ENCODE measurements around the gene RABAC1.
"Not testable (repeated sequence)": the region's sequence is repeated elsewhere in the genome, so short reads cannot be mapped to it uniquely, and the experiment has no call there.

Gene RABAC1

DNA sequence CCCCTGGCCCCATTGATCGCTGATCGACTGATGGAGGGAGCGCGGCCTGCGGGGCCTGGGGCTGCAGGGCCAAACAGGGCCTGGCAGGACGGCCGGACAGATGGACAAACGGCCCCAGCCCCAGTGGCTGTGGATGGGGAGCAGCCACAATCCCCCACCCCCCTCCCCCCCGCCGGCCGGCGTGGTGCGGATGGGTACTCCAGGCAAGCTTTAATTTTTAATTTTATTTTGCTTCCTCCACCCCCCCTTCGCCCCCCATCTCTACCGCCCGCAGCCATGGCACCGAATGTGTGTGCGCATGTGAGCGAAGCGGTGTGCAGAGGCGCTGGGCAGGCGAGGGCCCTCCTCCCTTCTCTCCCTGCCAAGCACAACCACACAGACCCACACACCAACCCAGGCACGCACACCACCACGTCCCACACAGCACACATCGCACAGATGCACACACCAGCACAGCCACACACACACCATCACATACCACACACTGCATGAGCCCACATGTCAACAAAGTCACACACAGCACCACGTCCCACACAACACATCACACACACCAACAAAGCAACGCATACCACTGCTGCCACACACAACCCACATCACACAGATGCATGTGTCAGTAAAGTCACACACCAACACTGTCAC is 43.2 kb downstream of the RABAC1 start:
- TF ChIP-seq, protein P1, sequence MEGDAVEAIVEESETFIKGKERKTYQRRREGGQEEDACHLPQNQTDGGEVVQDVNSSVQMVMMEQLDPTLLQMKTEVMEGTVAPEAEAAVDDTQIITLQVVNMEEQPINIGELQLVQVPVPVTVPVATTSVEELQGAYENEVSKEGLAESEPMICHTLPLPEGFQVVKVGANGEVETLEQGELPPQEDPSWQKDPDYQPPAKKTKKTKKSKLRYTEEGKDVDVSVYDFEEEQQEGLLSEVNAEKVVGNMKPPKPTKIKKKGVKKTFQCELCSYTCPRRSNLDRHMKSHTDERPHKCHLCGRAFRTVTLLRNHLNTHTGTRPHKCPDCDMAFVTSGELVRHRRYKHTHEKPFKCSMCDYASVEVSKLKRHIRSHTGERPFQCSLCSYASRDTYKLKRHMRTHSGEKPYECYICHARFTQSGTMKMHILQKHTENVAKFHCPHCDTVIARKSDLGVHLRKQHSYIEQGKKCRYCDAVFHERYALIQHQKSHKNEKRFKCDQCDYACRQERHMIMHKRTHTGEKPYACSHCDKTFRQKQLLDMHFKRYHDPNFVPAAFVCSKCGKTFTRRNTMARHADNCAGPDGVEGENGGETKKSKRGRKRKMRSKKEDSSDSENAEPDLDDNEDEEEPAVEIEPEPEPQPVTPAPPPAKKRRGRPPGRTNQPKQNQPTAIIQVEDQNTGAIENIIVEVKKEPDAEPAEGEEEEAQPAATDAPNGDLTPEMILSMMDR (IDR thresholded peaks at IDR 0.05; ENCODE audit: control insufficient read depth, insufficient read depth, low read depth, low read length, missing control alignments): no peak
- no peak overlapping the region for H3K4me3 ChIP-seq (ENCODE audit: control insufficient read depth, low read depth, low read length)
- DNase-seq (ENCODE audit: low read depth): no peak

GRCh38 chr19:41915021-41915775 is 43.9 kb downstream of the RABAC1 start:
- TF ChIP-seq, protein P1 (IDR thresholded peaks at IDR 0.05; ENCODE audit: control insufficient read depth, insufficient read depth, low read depth, low read length, missing control alignments): no peak
- no peak overlapping the region for H3K4me3 ChIP-seq (ENCODE audit: control insufficient read depth, low read depth, low read length)
- no peak for DNase-seq (ENCODE audit: low read depth)

- DNase-seq (ENCODE audit: low read depth): not testable (repeated sequence)
Measured at GRCh38 chr19:41914424-41914834, 44.7 kb downstream of the RABAC1 start.

GRCh38 chr19:41913538-41914423 is 45.3 kb downstream of the RABAC1 start:
- TF ChIP-seq, protein P1 (IDR thresholded peaks at IDR 0.05; ENCODE audit: control insufficient read depth, insufficient read depth, low read depth, low read length, missing control alignments): no peak
- no peak overlapping the region for H3K4me3 ChIP-seq (ENCODE audit: control insufficient read depth, low read depth, low read length)
- no peak for DNase-seq (ENCODE audit: low read depth)

More at GRCh38 chr19:41914424-41914834, 44.7 kb downstream of the RABAC1 start:
- H3K4me3 ChIP-seq (ENCODE audit: control insufficient read depth, low read depth, low read length): not testable (repeated sequence)

DNA sequence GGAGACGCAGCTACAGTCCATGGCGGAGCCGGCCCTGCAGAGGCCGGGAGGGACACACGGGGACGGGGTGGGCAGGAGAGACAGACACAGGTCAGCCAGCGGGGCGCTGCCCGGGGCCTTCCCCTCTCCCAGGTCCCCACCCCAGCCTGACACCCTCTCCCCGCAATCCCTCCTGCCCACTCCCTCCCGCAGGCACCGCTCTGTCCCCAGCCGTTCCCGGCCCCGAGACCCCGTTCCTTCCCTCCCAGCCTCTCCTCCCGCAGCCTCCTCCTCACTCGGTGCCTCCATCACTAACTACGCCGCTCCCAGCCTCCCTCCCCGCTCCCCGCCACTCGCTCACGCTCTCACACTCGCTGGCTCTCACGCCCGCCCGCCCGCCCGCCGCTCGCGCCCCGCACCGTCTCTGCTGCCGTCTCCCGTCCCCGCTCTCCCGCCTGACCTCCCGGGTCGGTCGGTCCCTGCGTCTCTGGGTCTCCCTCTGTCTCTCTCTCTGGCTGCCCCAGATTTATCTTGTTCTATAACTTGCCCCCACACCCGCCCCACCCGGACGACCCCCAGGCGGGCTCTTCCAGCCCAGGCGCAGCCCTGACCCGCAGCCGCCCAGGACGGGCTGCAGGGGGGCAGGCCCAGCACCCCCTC is 46.1 kb downstream of the RABAC1 start:
- no peak overlapping the region for H3K4me3 ChIP-seq (ENCODE audit: control insufficient read depth, low read depth, low read length)
- TF ChIP-seq, protein P1 (IDR thresholded peaks at IDR 0.05; ENCODE audit: control insufficient read depth, insufficient read depth, low read depth, low read length, missing control alignments): no peak
- DNase-seq (ENCODE audit: low read depth): no peak

DNA sequence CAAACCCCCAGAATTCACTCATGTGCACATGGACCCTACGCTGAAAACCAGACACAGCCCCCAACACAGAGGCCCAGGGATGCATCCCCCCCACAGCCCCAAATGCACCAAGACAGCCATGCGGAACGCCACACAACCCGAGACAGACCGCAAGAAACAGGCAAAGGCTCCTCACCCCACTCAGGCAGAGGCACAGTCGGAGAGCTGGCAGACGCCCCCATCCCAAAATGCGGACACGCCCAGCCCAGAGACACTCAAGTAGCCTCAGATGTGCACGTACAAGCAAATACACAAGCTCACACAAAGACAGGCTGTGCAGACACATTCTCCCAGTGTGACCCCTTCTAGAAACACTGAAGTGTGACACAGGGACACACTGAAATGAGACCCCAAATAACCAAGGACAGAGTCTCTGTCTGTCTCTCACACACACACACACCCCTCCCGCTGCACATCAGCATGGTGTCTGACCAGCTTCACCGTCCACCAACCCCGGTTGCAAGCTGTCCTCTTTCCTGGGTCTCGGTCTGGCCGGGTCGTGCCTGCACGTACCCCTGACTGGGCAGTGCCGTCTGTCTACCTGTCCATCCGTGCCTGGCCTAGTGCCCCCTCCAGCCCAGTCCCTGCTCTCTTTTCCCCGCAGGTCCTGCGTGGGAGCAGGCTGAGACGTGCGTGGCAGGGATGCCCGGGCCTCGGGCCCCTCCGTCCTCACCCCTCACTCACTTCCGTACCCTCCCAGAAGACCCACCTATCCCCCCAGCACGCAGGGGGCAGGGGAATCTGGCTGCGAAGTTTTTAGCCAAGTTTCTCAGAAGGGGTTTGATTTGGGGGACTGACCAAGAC is 47.0 kb downstream of the RABAC1 start:
- H3K4me3 ChIP-seq (ENCODE audit: control insufficient read depth, low read depth, low read length): no peak overlapping the region
- TF ChIP-seq, protein P1 (IDR thresholded peaks at IDR 0.05; ENCODE audit: control insufficient read depth, insufficient read depth, low read depth, low read length, missing control alignments): no peak
- no peak for DNase-seq (ENCODE audit: low read depth)
